ENCODE results near the gene NIPA2.
"Not testable (repeated sequence)": the region's sequence is repeated elsewhere in the genome, so short reads cannot be mapped to it uniquely, and the experiment has no call there.

- not testable (repeated sequence) for TF ChIP-seq CTCF (IDR thresholded peaks at IDR 0.05; ENCODE audit: low read depth, low read length, poor library complexity, severe bottlenecking); EZH2phosphoT487 (IDR thresholded peaks at IDR 0.05; ENCODE audit: borderline replicate concordance, low read length)
Observed at GRCh38 chr15:22803006-22803405, 35.5 kb upstream of the NIPA2 start.

Measured in DOHH2 (cell line).